A673 (cell line): ENCODE results near the gene CHD3. TPM values are rescaled to one million over a fixed set of nuclear protein-coding genes. Genes with fewer than 3 reads are reported as not detected.

Experiments
- BruUV-seq: library from RNA; stranded (reverse); fragments of 400-500 nt; replicated peaks from 2 replicates; lab custom pipeline; 2021; lab: Mats Ljungman, UMichigan
- CTCF ChIA-PET: fragments of 300-600 bp; sonication (Branson Sonifier 250); formaldehyde crosslinking; loops from one replicate; lab custom pipeline; 2022; ENCODE audit warnings: antibody characterized with exemption; lab: Charles Lee
- POLR2A ChIA-PET: fragments of 300-600 bp; sonication (Branson Sonifier 250); formaldehyde crosslinking; loops from one replicate; lab custom pipeline; 2022; ENCODE audit warnings: antibody characterized with exemption; ENCODE audit not compliant: low non-redundant PET; lab: Charles Lee
- DNase-seq: peaks from one replicate; pipeline ENCODE4 v3.0.0-alpha.2; 2015; ENCODE audit warnings: low spot score
- H3K27ac ChIP-seq: fragments of 200-600 bp; sonication (generic); 2 replicates; pipeline ENCODE4 v1.5.1; 2016; ENCODE audit warnings: mixed run types, low read depth, mild to moderate bottlenecking, mixed read lengths, antibody characterized with exemption, low read length; ENCODE audit not compliant: poor library complexity, severe bottlenecking
- H3K27me3 ChIP-seq: fragments of 200-600 bp; sonication (generic); replicated peaks from 2 replicates; pipeline ENCODE4 v1.6.1; 2017; ENCODE audit warnings: mixed run types, low read depth, mild to moderate bottlenecking, mixed read lengths, antibody characterized with exemption, low read length; ENCODE audit not compliant: insufficient read depth, poor library complexity
- H3K36me3 ChIP-seq: fragments of 200-600 bp; sonication (generic); 2 replicates; pipeline ENCODE4 v1.6.1; 2016; ENCODE audit warnings: mixed run types, mild to moderate bottlenecking, mixed read lengths, antibody characterized with exemption, low read length; ENCODE audit not compliant: insufficient read depth, poor library complexity, severe bottlenecking
- H3K4me1 ChIP-seq: fragments of 200-600 bp; sonication (generic); 2 replicates; pipeline ENCODE4 v1.6.1; 2017; ENCODE audit warnings: mixed run types, mild to moderate bottlenecking, mixed read lengths, antibody characterized with exemption, low read length; ENCODE audit not compliant: insufficient read depth, poor library complexity, severe bottlenecking
- H3K4me3 ChIP-seq: fragments of 200-600 bp; sonication (generic); 2 replicates; pipeline ENCODE4 v1.5.1; 2016; ENCODE audit warnings: low read depth, mixed run types, mild to moderate bottlenecking, mixed read lengths, low read length; ENCODE audit not compliant: poor library complexity, severe bottlenecking
- H3K9me3 ChIP-seq: fragments of 200-600 bp; sonication (generic); 2 replicates; pipeline ENCODE4 v1.6.1; 2016; ENCODE audit warnings: mixed run types, low read depth, mild to moderate bottlenecking, mixed read lengths, antibody characterized with exemption, low read length; ENCODE audit not compliant: poor library complexity, severe bottlenecking
- EZH2 ChIP-seq: fragments of 200-600 bp; sonication (generic); IDR thresholded peaks from 2 replicates; pipeline ENCODE4 v1.6.1; 2017; ENCODE audit warnings: borderline replicate concordance, low read depth, mild to moderate bottlenecking, mixed read lengths, antibody characterized with exemption, low read length; ENCODE audit not compliant: poor library complexity, severe bottlenecking
- intact Hi-C: fragments of 100-400 bp; cut with micrococcal nuclease; formaldehyde crosslinking; loops from one replicate; pipeline ENCODE4 v1.10.0; 2022; ENCODE audit not compliant: unreplicated experiment
- total RNA-seq: library from RNA; stranded (reverse); gene quantifications from 2 replicates; pipeline ENCODE4 v1.2.3, GENCODE V29; 2021
- TF ChIP-seq, protein P1 (sequence below): fragments of 300-800, 200-600 bp; sonication (generic); conservative IDR thresholded peaks from 2 replicates; pipeline ENCODE4 v1.5.1; 2017; ENCODE audit warnings: low read depth, mild to moderate bottlenecking, antibody characterized with exemption, low read length, moderate library complexity, mixed read lengths

CHD3 gene
- total RNA-seq, 1 experiment from 2014 or later = 249 TPM

DNA sequence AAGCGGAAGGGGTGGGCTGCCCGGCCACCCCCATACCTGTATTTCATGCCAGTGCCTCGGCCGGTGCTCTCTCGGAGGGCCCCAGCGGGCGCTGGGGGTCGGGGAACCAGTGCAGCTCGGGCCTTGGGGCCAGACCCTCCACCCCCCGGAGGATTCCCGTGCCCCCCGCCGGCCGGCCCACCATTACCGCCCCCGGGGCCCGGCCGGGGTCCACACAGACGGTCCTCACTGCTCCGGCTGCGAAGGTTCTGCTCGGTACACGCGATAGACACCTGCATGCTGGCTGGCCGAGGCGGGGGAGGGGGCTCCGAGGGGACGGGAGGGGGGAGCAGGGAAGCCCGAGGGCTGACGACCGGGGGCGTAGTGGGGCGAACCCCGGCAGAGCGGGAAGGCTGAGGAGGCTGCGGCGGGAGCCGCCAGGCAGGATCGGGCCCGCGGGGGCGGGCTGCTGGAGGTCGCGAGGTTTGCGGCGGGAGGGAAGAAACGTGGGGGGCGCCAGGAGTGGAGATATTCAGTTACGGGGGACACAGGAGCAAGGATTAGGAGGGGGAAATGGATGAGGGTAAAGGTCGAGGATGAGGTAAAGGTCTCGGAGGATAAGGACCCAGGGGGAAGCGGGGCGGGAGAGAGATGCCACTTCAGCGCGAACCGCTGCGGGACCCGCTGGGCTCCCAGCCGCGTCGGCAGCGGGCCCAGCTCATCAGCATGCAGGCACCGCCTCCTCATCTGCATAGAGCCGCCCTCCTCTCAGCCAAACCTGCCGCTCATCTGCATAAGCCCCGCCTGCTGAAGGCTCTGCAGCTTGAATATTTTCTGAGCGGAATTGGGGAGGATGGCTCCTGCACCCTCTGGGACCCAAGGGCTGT, 40.8 kb downstream of the CHD3 start, which contains the start of gene KCNAB3:
Gene KCNAB3, minus strand, starts transcription at position 699 of the 866 bp plus-strand sequence. Its CDS starts 421 bp downstream, at position 278.
- H3K4me1 ChIP-seq = peaks cover 17% of the 10 kb centered on the region
- H3K27ac ChIP-seq = peak within 1 kb of the TSS; percentile 73
- TF ChIP-seq, protein P1, sequence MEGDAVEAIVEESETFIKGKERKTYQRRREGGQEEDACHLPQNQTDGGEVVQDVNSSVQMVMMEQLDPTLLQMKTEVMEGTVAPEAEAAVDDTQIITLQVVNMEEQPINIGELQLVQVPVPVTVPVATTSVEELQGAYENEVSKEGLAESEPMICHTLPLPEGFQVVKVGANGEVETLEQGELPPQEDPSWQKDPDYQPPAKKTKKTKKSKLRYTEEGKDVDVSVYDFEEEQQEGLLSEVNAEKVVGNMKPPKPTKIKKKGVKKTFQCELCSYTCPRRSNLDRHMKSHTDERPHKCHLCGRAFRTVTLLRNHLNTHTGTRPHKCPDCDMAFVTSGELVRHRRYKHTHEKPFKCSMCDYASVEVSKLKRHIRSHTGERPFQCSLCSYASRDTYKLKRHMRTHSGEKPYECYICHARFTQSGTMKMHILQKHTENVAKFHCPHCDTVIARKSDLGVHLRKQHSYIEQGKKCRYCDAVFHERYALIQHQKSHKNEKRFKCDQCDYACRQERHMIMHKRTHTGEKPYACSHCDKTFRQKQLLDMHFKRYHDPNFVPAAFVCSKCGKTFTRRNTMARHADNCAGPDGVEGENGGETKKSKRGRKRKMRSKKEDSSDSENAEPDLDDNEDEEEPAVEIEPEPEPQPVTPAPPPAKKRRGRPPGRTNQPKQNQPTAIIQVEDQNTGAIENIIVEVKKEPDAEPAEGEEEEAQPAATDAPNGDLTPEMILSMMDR = no peak
- no peak for TF ChIP-seq EZH2
- POLR2A ChIA-PET = interaction anchor here (0.6 to 0.8 kb wide), 2 partner anchors 12 to 13 kb away, joined by 3 to 5 read pairs; partner anchors contain the start of gene RNF227
- H3K9me3 ChIP-seq = no peaks in the 10 kb centered on the region
- no peaks in the 10 kb centered on the region for H3K27me3 ChIP-seq
- DNase-seq = peak; percentile 93
- CTCF ChIA-PET = interaction anchor here (1.0 to 1.1 kb wide), 2 partner anchors 59 to 61 kb away, joined by 4 to 6 read pairs; no protein-coding TSS in a partner anchor
- BruUV-seq = no TSS peak
- peak within 1 kb of the TSS; percentile 67 for H3K4me3 ChIP-seq
- intact Hi-C loops = loop anchor here (5.0 kb wide), 2 partner anchors 42 to 188 kb away; partner anchors contain the start of genes ALOXE3 and CHD3
- H3K36me3 ChIP-seq = no peaks in the 10 kb centered on the region

- Histone ChIP-seq H3K4me1 (peaks cover 23% of the 10 kb centered on the region), H3K4me3 (peak overlapping the region; percentile 68), H3K27ac (peak overlapping the region; percentile 65), H3K36me3 (peaks cover 13% of the 10 kb centered on the region), H3K27me3 (no peaks in the 10 kb centered on the region), H3K9me3 (no peaks in the 10 kb centered on the region)
- TF ChIP-seq, protein P1 = no peak
- no peak for TF ChIP-seq EZH2
- BruUV-seq = TSS peak; percentile 75
- ChIA-PET POLR2A (interaction anchor here (0.6 kb wide), 1 partner anchor 355 kb away, joined by 5 read pairs; no protein-coding TSS in a partner anchor), CTCF (interaction anchor here (0.6 to 0.7 kb wide), 3 partner anchors 39 to 110 kb away, joined by 3 to 11 read pairs (median 3); no protein-coding TSS in a partner anchor)
- no peak for DNase-seq
- intact Hi-C loops = loop anchor here (5.0 kb wide), 2 partner anchors 44 to 186 kb away; partner anchors contain the start of genes ALOXE3 and CHD3
Measured at GRCh38 chr17:7930841-7931631, 42.4 kb downstream of the CHD3 start.
